Endothelial cell of umbilical vein (primary cell): ENCODE measurements around the gene FARP1. TPM values are rescaled to one million over a fixed set of nuclear protein-coding genes. Genes with fewer than 3 reads are reported as not detected.
A peak's percentile ranks its signal among the peaks of the same experiment; 100 is the strongest.
"Not testable (repeated sequence)": the region's sequence is repeated elsewhere in the genome, so short reads cannot be mapped to it uniquely, and the experiment has no call there.

Experiments used
- BruUV-seq: library from RNA; stranded (reverse); fragments of 400-500 nt; replicated peaks from 2 replicates; lab custom pipeline; 2021; lab: Mats Ljungman, UMichigan
- CTCF ChIA-PET: fragments of 300-600, 350-600 bp; sonication (Branson Sonifier 250); formaldehyde crosslinking; loops from one replicate; lab custom pipeline; 2021; ENCODE audit warnings: antibody characterized with exemption, inconsistent platforms; lab: Charles Lee
- POLR2A ChIA-PET: fragments of 300-600, 350-600 bp; sonication (Branson Sonifier 250); formaldehyde crosslinking; loops from one replicate; lab custom pipeline; 2021; ENCODE audit warnings: antibody characterized with exemption, inconsistent platforms; lab: Charles Lee
- DNase-seq: peaks from one replicate; pipeline ENCODE4 v3.0.0-alpha.2; 2011; ENCODE audit warnings: low read depth, low spot score
- FAIRE-seq: peaks from 2 replicates; lab custom pipeline; 2011; peaks lifted over from hg19 to GRCh38; lab: Jason Lieb, UNC
- H2AFZ ChIP-seq: 2 replicates; pipeline ENCODE4 v1.6.0; 2012; ENCODE audit warnings: low read depth, low read length, control low read depth, inconsistent platforms
- H3K27ac ChIP-seq: 2 replicates; pipeline ENCODE4 v1.5.1; 2011; ENCODE audit warnings: low read depth, mild to moderate bottlenecking, control low read depth, low read length, moderate library complexity; ENCODE audit not compliant: insufficient read depth
- H3K27me3 ChIP-seq, 2 experiments: 2 replicates each; pipeline versions ENCODE4 v1.6.0 to v1.6.1; 2011; ENCODE audit warnings: low read length in 2 of 2, mixed read lengths in 1 of 2; ENCODE audit not compliant: control insufficient read depth in 2 of 2, insufficient read depth in 2 of 2
- H3K36me3 ChIP-seq, 2 experiments: 2 replicates in 1 of 2; 3 replicates in 1 of 2; pipeline ENCODE4 v1.5.1; 2011; ENCODE audit warnings: low read length in 2 of 2, mild to moderate bottlenecking in 1 of 2, moderate library complexity in 1 of 2; ENCODE audit not compliant: control insufficient read depth in 2 of 2, insufficient read depth in 2 of 2; ENCODE audit errors: extremely low read depth in 1 of 2
- H3K4me1 ChIP-seq: 3 replicates; pipeline ENCODE4 v1.5.1; 2011; ENCODE audit warnings: mild to moderate bottlenecking, low read length; ENCODE audit not compliant: control insufficient read depth, insufficient read depth; ENCODE audit errors: extremely low read depth
- H3K4me2 ChIP-seq: 2 replicates; pipeline ENCODE4 v1.6.1; 2011; ENCODE audit warnings: low read length, control low read depth, mixed read lengths; ENCODE audit not compliant: insufficient read depth
- H3K4me3 ChIP-seq, 3 experiments: fragments of 200-600 bp in 1 of 3; sonication (generic), shearing (Covaris generic) in 1 of 3; replicated peaks in 1 of 3; 2 replicates each; pipeline ENCODE4 v1.5.1; 2011 to 2016; ENCODE audit warnings: control low read depth in 3 of 3, low read length in 3 of 3, mild to moderate bottlenecking in 2 of 3, inconsistent platforms in 1 of 3, low read depth in 1 of 3, moderate library complexity in 1 of 3; ENCODE audit not compliant: insufficient read depth in 1 of 3
- H3K79me2 ChIP-seq: 2 replicates; pipeline ENCODE4 v1.6.0; 2012; ENCODE audit warnings: low read length, inconsistent platforms; ENCODE audit not compliant: control insufficient read depth, insufficient read depth
- H3K9ac ChIP-seq: replicated peaks from 2 replicates; pipeline ENCODE3; 2011; ENCODE audit warnings: low read length, control low read depth; ENCODE audit not compliant: insufficient read depth; ENCODE audit errors: extremely low read depth
- H3K9me1 ChIP-seq: replicated peaks from 3 replicates; pipeline ENCODE4 v1.6.0; 2011; ENCODE audit warnings: mild to moderate bottlenecking, low read length; ENCODE audit not compliant: control insufficient read depth, insufficient read depth; ENCODE audit errors: extremely low read depth
- H3K9me3 ChIP-seq: replicated peaks from 2 replicates; pipeline ENCODE4 v1.5.1; 2012; ENCODE audit warnings: low read length, inconsistent platforms; ENCODE audit not compliant: control insufficient read depth, insufficient read depth
- H4K20me1 ChIP-seq: replicated peaks from 2 replicates; pipeline ENCODE3; 2011; ENCODE audit warnings: mild to moderate bottlenecking, low read length; ENCODE audit not compliant: control insufficient read depth, insufficient read depth; ENCODE audit errors: extremely low read depth
- EZH2 ChIP-seq: IDR thresholded peaks from 2 replicates; pipeline ENCODE4 v1.6.1; 2012; ENCODE audit warnings: borderline replicate concordance, low read depth, mild to moderate bottlenecking, moderate library complexity, low read length, inconsistent platforms; ENCODE audit not compliant: severe bottlenecking
- GATA2 ChIP-seq: IDR thresholded peaks from 2 replicates; pipeline ENCODE4 v1.7.0; 2011; ENCODE audit warnings: low read depth, mild to moderate bottlenecking, moderate library complexity, mixed read lengths, low read length; ENCODE audit not compliant: insufficient read length, insufficient read depth
- dilution Hi-C: fragments of 300-500 bp; cut with MboI; formaldehyde crosslinking; loops from one replicate; pipeline ENCODE4 v1.15.0; 2019; ENCODE audit warnings: low sequenced_read_pairs; ENCODE audit not compliant: extremely low pct_ligation_motif_present
- intact Hi-C: fragments of 100-400 bp; cut with micrococcal nuclease; formaldehyde crosslinking; loops from one replicate; pipeline ENCODE4 v1.10.0; 2022
- polyA plus RNA-seq, 4 experiments: library from polyadenylated mRNA; depleted of rRNA in 3 of 4; stranded (reverse) in 3 of 4; unstranded in 1 of 4; fragments of >200 nt; gene quantifications; 2 replicates each; pipeline versions ENCODE4 v1.2.1 to v1.2.3, GENCODE V29; 2011 to 2012; ENCODE audit warnings: missing spikeins in 1 of 4
- total RNA-seq: library from RNA; stranded (reverse); gene quantifications from 2 replicates; pipeline ENCODE4 v1.2.3, GENCODE V29; 2021
- TF ChIP-seq, protein P1 (sequence below): IDR thresholded peaks from 2 replicates; pipeline ENCODE4 v1.6.1; 2011; ENCODE audit not compliant: insufficient read depth, insufficient read length

Gene FARP1
- total and polyA plus RNA-seq, 2 donors (not counting 3 experiments of a cell fraction or from before 2014, with no cell fraction given): 19.0 to 77.7 TPM

DNA sequence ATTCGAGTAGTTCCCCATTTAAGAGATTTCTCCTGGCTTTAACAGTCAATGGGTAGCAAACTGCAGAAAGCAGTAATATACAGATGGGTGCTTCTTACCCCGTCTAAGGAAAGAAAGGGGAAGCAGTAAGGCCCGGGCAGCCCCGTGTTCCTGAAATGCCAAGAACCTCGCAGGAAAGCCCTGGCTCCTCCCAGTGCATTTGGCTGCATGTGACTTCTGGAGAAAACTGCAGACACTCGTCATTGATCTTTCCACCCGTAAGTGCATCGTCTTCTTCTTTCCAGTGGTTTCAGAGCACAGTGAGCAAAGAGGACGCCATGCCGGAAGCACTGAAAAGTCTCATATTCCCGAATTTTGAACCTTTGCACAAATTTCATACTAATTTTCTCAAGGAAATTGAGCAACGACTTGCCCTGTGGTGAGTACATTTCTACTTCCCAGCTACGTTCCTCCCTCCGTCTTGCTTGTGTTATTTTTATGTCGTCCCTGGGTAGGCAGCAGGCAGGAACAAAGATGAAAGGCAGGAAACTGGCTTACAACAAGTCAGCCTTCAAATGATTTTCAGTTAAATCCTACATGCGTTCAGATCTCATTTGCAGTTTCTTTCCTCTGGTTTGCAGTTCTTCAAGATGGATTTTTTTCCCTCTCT lies 268.8 kb downstream of the FARP1 start:
- BruUV-seq: no TSS peak
- no peak overlapping the region for H3K9ac ChIP-seq
- H3K27me3 ChIP-seq: no peaks in the 10 kb centered on the region
- TF ChIP-seq, protein P1, sequence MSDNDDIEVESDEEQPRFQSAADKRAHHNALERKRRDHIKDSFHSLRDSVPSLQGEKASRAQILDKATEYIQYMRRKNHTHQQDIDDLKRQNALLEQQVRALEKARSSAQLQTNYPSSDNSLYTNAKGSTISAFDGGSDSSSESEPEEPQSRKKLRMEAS: no peak
- TF ChIP-seq EZH2 (no peak), GATA2 (no peak)
- no peaks in the 10 kb centered on the region for H3K9me3 ChIP-seq
- FAIRE-seq (peak; percentile 84), DNase-seq (peak; percentile 60)
- intact Hi-C loops (loop anchor here (5.0 kb wide), 1 partner anchor 269 kb away; the partner anchor contains the start of gene FARP1), dilution Hi-C loops (no loop called here)
- H2AFZ ChIP-seq: peak overlapping the region; percentile 55
- no peaks in the 10 kb centered on the region for H3K36me3 ChIP-seq
- no peaks in the 10 kb centered on the region for H3K4me1 ChIP-seq
- POLR2A ChIA-PET: no interaction called here
- no peaks in the 10 kb centered on the region for H3K9me1 ChIP-seq
- H3K4me2 ChIP-seq: peak overlapping the region; percentile 46
- no peaks in the 10 kb centered on the region for H4K20me1 ChIP-seq
- no peak overlapping the region for H3K27ac ChIP-seq
- H3K79me2 ChIP-seq: no peaks in the 10 kb centered on the region
- H3K4me3 ChIP-seq: no peak overlapping the region
- CTCF ChIA-PET: no interaction called here

DNA sequence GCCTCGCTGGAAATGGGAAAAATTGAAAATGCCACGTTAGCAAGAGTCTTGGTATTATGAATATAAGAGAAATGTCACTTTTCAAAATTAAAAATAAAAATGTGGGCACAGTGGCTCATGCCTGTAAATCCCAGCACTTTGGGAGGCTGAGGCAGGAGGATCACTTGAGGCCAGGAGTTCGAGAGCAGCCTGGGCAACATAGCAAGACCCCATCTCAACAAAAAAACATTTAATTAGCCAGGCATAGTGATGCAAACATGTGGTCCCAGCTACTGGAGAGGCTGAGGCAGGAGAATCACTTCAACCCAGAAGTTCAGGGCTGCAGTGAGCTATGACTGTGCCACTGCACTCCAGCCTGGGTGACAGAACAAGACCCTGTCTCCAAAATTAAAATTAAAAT lies 270.4 kb downstream of the FARP1 start:
- H3K9me3 ChIP-seq, BruUV-seq, H3K4me2 ChIP-seq, H4K20me1 ChIP-seq, FAIRE-seq, CTCF ChIA-PET, H3K79me2 ChIP-seq, H3K4me3 ChIP-seq, H3K4me1 ChIP-seq, H3K36me3 ChIP-seq, H2AFZ ChIP-seq, DNase-seq, H3K9me1 ChIP-seq, dilution Hi-C loops, H3K27me3 ChIP-seq, H3K27ac ChIP-seq, H3K9ac ChIP-seq: not testable (repeated sequence)
- intact Hi-C loops: loop anchor here (5.0 kb wide), 1 partner anchor 271 kb away; the partner anchor contains the start of gene FARP1
- POLR2A ChIA-PET: interaction anchor here (0.6 kb wide), 1 partner anchor 389 kb away, joined by 3 read pairs; no protein-coding TSS in a partner anchor
